H1 (cell line): ENCODE results near the gene KLK5. TPM values are rescaled to one million over a fixed set of nuclear protein-coding genes. Genes with fewer than 3 reads are reported as not detected.

Experiments used
- ATF3 ChIP-seq: IDR thresholded peaks from 2 replicates; pipeline ENCODE4 v1.6.1; 2011; ENCODE audit warnings: low read depth, mild to moderate bottlenecking, low read length; ENCODE audit not compliant: insufficient read depth
- BACH1 ChIP-seq: IDR thresholded peaks from 2 replicates; pipeline ENCODE4 v1.6.1; 2012; ENCODE audit warnings: low read length, improper control_type of control experiment
- CBX8 ChIP-seq: fragments of 300-800, 300-1000 bp; sonication (generic); IDR thresholded peaks from 2 replicates; pipeline ENCODE4 v1.7.1; 2016; ENCODE audit warnings: low read depth, low read length, borderline replicate concordance
- CHD7 ChIP-seq: fragments of 300-600 bp; sonication (generic); IDR thresholded peaks from 2 replicates; pipeline ENCODE4 v1.7.1; 2012; ENCODE audit warnings: low read length, moderate library complexity, mild to moderate bottlenecking, inconsistent platforms; ENCODE audit not compliant: insufficient replicate concordance
- GTF2F1 ChIP-seq: IDR thresholded peaks from 2 replicates; pipeline ENCODE4 v1.6.1; 2012; ENCODE audit warnings: low read depth, low read length, improper control_type of control experiment, borderline replicate concordance
- HDAC2 ChIP-seq, 2 experiments: fragments of 300-600 bp in 1 of 2; sonication (generic) in 1 of 2; IDR thresholded peaks; 2 replicates each; pipeline ENCODE4 v1.6.1; 2011 to 2012; ENCODE audit warnings: low read depth in 2 of 2, low read length in 2 of 2, mild to moderate bottlenecking in 2 of 2, moderate library complexity in 2 of 2, borderline replicate concordance in 1 of 2, inconsistent platforms in 1 of 2
- KDM5A ChIP-seq: fragments of 200-600 bp; IDR thresholded peaks from 2 replicates; pipeline ENCODE4 v1.7.1; 2012; ENCODE audit warnings: mild to moderate bottlenecking, low read length, inconsistent platforms, mixed read lengths
- MAX ChIP-seq: IDR thresholded peaks from 2 replicates; pipeline ENCODE4 v1.6.1; 2012; ENCODE audit warnings: inconsistent platforms
- SP1 ChIP-seq: IDR thresholded peaks from 2 replicates; pipeline ENCODE4 v1.6.1; 2011; ENCODE audit warnings: low read depth, low read length
- polyA plus RNA-seq, 7 experiments: library from polyadenylated mRNA; depleted of rRNA in 3 of 7; stranded (reverse) in 5 of 7; unstranded in 2 of 7; fragments of >200 nt in 5 of 7; fragments of 200-250 nt in 2 of 7; gene quantifications; 1 replicate in 5 of 7; 2 replicates in 1 of 7; 4 replicates in 1 of 7; pipeline versions ENCODE4 v1.2.1 to v1.2.3, GENCODE V29; 2011 to 2013; ENCODE audit warnings: missing spikeins in 2 of 7, mixed read lengths in 2 of 7
- total RNA-seq: library from RNA; stranded (reverse); fragmentation: NEBNext Ultra II Directional; extraction: Animal tissue kit (Norgen Biotek cat#: 25700); gene quantifications from 2 replicates; pipeline ENCODE4 v1.2.1, GENCODE V29; 2021

Gene KLK5
- total and polyA plus RNA-seq, 2 of the 8 experiments (the other 6 are each of a cell fraction or from before 2014, with no cell fraction given), result 0.76 to 2.0 TPM

GRCh38 chr19:50894478-50895356, 58.1 kb downstream of the KLK5 start (continued):
- TF ChIP-seq CHD7, result no peak
- no peak for TF ChIP-seq MAX
- no peak for TF ChIP-seq CBX8
- no peak for TF ChIP-seq HDAC2 (IDR thresholded peaks at IDR 0.05; ENCODE audit: borderline replicate concordance in 1 of 2, low read depth in 2 of 2, low read length in 2 of 2)
- TF ChIP-seq SP1, result no peak
- TF ChIP-seq BACH1, result no peak
- TF ChIP-seq GTF2F1, result no peak
- TF ChIP-seq KDM5A, result no peak
- no peak for TF ChIP-seq ATF3
